KOPT-K1 (cell line): ENCODE data around the gene HMGN4.

Source experiments
- H3K27ac ChIP-seq: fragments of 200-600 bp; sonication (generic); 2 replicates; pipeline ENCODE4 v1.5.1; 2016; ENCODE audit warnings: antibody characterized with exemption, mild to moderate bottlenecking, low read depth, low read length; ENCODE audit not compliant: poor library complexity, severe bottlenecking
- H3K36me3 ChIP-seq: fragments of 200-600 bp; sonication (generic); 2 replicates; pipeline ENCODE4 v1.5.1; 2017; ENCODE audit warnings: antibody characterized with exemption, mild to moderate bottlenecking, low read length, moderate library complexity; ENCODE audit not compliant: insufficient read depth
- H3K9me3 ChIP-seq: fragments of 200-600 bp; sonication (generic); 2 replicates; pipeline ENCODE4 v1.5.1; 2017; ENCODE audit warnings: antibody characterized with exemption, low read length, mild to moderate bottlenecking; ENCODE audit not compliant: insufficient read depth, poor library complexity, severe bottlenecking

The HMGN4 gene

GRCh38 chr6:26576407-26576843 lies 38.3 kb downstream of the HMGN4 start:
- Histone ChIP-seq H3K27ac (no peak overlapping the region), H3K36me3 (no peaks in the 10 kb centered on the region), H3K9me3 (peaks cover 14% of the 10 kb centered on the region)

GRCh38 chr6:26576929-26577719 lies 39.0 kb downstream of the HMGN4 start:
- peaks cover 14% of the 10 kb centered on the region for H3K9me3 ChIP-seq
- H3K27ac ChIP-seq = no peak overlapping the region
- H3K36me3 ChIP-seq = no peaks in the 10 kb centered on the region

- Histone ChIP-seq H3K36me3 (no peaks in the 10 kb centered on the region), H3K9me3 (peaks cover 14% of the 10 kb centered on the region), H3K27ac (no peak overlapping the region)
Observed at GRCh38 chr6:26577720-26578072, 39.5 kb downstream of the HMGN4 start.

- Histone ChIP-seq H3K27ac (no peak overlapping the region), H3K9me3 (peaks cover 14% of the 10 kb centered on the region), H3K36me3 (no peaks in the 10 kb centered on the region)
Observed at GRCh38 chr6:26578279-26578678, 40.1 kb downstream of the HMGN4 start.

GRCh38 chr6:26578741-26579140 lies 40.6 kb downstream of the HMGN4 start:
- peaks cover 14% of the 10 kb centered on the region for H3K9me3 ChIP-seq
- no peaks in the 10 kb centered on the region for H3K36me3 ChIP-seq
- no peak overlapping the region for H3K27ac ChIP-seq

- H3K27ac ChIP-seq = no peak overlapping the region
- no peaks in the 10 kb centered on the region for H3K36me3 ChIP-seq
- H3K9me3 ChIP-seq = peaks cover 14% of the 10 kb centered on the region
Observed at GRCh38 chr6:26581164-26581915, 43.2 kb downstream of the HMGN4 start.

- Histone ChIP-seq H3K36me3 (no peaks in the 10 kb centered on the region), H3K27ac (no peak overlapping the region), H3K9me3 (no peaks in the 10 kb centered on the region)
Observed at GRCh38 chr6:26588965-26589364, 50.8 kb downstream of the HMGN4 start.

GRCh38 chr6:26592649-26593048 lies 54.5 kb downstream of the HMGN4 start:
- Histone ChIP-seq H3K36me3 (no peaks in the 10 kb centered on the region; the same call in 1 of the 2 replicates), H3K9me3 (no peaks in the 10 kb centered on the region)

GRCh38 chr6:26593278-26594130 lies 55.3 kb downstream of the HMGN4 start:
- H3K36me3 ChIP-seq = peaks cover 8% of the 10 kb centered on the region
- H3K9me3 ChIP-seq = no peaks in the 10 kb centered on the region
- no peak overlapping the region for H3K27ac ChIP-seq

More at GRCh38 chr6:26592649-26593048, 54.5 kb downstream of the HMGN4 start:
- no peak overlapping the region for H3K27ac ChIP-seq

GRCh38 chr6:26594131-26594498 lies 55.9 kb downstream of the HMGN4 start:
- Histone ChIP-seq H3K27ac (no peak overlapping the region), H3K36me3 (peaks cover 15% of the 10 kb centered on the region), H3K9me3 (no peaks in the 10 kb centered on the region)

GRCh38 chr6:26594730-26595632 lies 56.8 kb downstream of the HMGN4 start:
- peak overlapping the region; percentile 79 for H3K27ac ChIP-seq
- H3K9me3 ChIP-seq = no peaks in the 10 kb centered on the region
- peaks cover 23% of the 10 kb centered on the region for H3K36me3 ChIP-seq

GRCh38 chr6:26595669-26596269 lies 57.6 kb downstream of the HMGN4 start:
- Histone ChIP-seq H3K9me3 (no peaks in the 10 kb centered on the region), H3K27ac (peak overlapping the region; percentile 79), H3K36me3 (peaks cover 31% of the 10 kb centered on the region)
